SKM-1 treated with dmso at 0.1 percent for 144 hours (cell line): ENCODE measurements around the gene STRN3.
"Not testable (repeated sequence)": the region's sequence is repeated elsewhere in the genome, so short reads cannot be mapped to it uniquely, and the experiment has no call there.

Experiments used
- DNase-seq: peaks from one replicate; lab custom pipeline; 2025; ENCODE audit not compliant: unreplicated experiment; lab: John Stamatoyannopoulos, UW

STRN3 gene, protein sequence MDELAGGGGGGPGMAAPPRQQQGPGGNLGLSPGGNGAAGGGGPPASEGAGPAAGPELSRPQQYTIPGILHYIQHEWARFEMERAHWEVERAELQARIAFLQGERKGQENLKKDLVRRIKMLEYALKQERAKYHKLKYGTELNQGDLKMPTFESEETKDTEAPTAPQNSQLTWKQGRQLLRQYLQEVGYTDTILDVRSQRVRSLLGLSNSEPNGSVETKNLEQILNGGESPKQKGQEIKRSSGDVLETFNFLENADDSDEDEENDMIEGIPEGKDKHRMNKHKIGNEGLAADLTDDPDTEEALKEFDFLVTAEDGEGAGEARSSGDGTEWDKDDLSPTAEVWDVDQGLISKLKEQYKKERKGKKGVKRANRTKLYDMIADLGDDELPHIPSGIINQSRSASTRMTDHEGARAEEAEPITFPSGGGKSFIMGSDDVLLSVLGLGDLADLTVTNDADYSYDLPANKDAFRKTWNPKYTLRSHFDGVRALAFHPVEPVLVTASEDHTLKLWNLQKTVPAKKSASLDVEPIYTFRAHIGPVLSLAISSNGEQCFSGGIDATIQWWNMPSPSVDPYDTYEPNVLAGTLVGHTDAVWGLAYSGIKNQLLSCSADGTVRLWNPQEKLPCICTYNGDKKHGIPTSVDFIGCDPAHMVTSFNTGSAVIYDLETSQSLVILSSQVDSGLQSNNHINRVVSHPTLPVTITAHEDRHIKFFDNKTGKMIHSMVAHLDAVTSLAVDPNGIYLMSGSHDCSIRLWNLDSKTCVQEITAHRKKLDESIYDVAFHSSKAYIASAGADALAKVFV

DNA sequence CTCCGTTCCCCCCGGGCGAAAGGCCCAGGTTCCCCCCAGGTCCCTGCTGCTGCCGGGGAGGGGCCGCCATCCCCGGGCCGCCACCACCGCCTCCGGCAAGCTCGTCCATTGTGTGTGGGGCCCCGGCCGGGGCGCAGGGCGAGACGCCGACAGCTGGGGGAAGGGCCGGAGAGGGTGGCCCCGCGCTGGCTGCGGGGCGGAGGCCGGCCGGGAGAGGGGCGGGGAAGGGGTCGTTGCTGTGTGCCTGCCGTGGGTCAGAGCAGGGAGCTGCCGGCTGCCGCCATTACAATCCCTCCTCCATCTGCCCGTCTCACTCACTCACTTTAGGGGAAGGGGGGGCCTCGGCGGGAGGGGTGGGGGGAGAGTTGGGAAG lies at the start of gene STRN3:
Gene STRN3, minus strand, starts transcription at position 303 of the 373 bp plus-strand sequence. Its CDS starts 194 bp downstream, at position 109.
- no peak for DNase-seq

DNA sequence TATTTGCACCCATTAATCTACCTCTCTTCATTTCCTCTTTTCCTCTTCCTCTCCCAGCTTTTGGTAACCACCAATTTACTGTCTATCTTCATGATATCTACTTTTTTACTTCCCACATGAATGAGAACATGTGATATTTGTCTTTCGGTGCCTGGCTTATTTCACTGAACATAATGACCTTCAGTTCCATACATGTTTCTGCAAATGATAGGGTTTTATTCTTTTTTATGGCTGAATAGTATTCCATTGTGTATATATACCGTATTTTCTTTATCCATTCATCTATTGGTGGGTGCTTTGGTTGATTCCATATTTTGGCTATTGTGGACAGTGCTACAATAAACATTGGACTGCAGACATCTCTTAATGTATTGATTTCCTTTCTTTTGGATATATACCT lies 49.0 kb upstream of the STRN3 start:
- DNase-seq: no peak

DNA sequence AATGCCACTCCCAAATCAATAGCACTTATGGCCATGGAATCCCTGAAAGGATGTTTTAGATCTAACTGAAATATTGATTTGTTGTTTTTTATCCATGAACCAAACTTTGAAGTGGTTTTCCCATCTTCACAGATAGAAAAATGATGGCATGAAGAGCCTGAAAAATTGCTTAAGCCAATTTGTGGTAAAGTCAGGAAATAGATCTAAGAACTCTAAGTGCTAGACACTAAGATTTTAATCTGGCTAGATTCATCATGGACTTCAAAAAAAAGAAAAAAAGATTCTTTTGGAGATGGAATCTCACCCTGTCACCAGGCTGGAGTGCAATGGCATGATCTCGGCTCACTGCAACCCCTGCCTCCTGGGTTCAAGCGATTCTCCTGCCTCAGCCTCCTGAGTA lies 45.0 kb upstream of the STRN3 start:
- DNase-seq: no peak

DNA sequence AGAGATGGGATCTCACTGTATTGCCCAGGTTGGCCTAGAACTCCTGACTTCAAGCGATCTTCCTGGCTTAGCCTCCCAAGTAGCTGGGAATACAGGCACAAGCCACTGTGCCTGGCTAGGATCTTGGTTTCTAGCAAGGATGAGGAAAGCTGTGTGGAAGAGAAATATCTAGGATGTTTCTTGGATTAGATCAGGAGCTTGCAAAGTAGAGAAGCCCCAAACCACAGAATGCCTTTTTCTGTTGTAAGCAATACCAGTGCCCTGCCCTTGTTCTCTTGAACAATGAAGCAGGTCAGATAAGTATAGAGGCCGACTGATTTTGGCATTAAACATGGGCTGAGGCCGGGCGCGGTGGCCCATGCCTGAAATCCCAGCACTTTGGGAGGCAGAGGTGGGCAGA lies 44.3 kb upstream of the STRN3 start:
- no peak for DNase-seq

DNA sequence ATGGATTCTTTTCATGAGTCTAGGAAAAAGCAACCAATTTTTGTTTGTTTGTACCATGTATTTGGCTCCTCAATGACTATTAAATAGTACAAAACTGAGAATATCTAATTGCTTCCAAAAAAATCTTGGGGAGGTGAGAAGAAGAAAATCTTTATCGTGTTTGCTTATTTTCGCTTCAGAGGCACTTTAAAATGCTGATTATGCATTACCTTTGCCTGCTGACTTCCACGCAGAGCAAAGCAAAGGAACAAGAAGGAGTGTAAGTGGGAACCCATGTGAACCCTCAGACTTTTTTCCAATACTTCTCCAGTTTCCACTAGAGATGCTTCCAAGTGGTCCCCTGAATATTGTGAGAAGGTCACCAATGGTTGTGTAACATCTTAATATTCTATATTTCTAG lies 43.2 kb upstream of the STRN3 start:
- DNase-seq: no peak

DNA sequence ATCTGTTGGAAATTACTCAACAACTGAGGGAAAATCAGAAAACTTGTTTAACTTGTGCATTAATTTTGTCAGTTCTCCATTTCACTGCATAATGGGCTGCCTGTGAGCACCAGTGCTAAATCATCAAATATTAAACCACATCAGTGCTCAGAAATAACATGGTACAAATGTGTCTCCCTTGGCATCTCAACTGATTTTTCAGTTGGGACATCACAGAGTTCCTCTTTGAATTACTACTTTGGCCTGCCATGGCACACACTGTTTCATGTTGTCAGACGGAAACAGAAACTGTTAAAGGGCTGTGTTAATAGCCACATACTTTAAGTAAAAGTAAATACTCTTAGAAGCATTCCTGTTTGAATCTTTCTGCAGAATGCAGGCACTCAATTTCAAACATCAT lies 42.1 kb upstream of the STRN3 start:
- DNase-seq: no peak

DNA sequence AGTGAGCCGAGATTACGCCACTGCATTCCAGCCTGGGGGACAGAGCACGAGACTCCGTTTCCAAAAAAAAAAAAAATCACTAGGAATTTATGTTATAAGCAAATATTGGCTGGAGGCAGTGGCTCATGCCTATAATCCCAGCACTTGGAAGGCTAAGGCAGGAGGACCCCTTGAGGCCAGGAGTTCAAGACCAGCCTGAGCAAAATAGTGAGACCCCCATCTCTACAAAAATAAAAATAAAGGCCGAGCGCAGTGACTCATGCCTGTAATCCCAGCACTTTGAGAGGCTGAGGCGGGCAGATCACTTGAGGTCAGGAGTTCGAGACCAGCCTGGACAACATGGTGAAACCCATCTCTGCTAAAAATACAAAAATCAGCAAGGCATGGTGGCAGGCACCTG lies 36.7 kb upstream of the STRN3 start:
- not testable (repeated sequence) for DNase-seq

DNA sequence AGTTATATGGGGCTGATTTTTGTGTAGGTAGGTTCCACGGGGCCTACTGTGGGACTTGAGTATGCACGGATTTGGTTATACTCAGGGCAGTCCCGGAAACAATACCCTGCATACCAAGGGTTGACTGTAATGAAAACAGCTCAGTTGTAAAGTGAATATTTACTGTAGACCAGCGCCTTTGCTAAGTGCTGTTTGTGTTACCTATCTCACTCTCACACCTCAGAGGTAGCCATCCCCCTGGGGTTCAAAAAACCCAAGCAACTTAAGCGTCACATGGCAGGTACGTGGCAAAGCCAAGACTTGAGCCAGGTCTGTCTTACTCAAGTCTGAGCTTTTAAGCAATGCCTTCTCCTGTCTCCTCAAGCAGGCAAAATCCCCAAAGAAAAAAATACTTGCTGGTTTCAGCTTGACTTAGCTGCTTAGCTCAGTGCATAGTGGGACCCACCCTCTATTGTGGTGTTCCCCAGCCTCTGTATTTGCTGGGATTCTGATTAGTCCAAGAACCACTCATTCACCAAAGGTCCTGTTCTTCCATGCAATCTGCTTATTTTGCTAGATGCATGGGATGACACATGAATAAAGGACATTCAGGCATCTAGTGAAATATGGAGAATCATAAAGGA lies 34.2 kb upstream of the STRN3 start:
- DNase-seq: no peak

DNA sequence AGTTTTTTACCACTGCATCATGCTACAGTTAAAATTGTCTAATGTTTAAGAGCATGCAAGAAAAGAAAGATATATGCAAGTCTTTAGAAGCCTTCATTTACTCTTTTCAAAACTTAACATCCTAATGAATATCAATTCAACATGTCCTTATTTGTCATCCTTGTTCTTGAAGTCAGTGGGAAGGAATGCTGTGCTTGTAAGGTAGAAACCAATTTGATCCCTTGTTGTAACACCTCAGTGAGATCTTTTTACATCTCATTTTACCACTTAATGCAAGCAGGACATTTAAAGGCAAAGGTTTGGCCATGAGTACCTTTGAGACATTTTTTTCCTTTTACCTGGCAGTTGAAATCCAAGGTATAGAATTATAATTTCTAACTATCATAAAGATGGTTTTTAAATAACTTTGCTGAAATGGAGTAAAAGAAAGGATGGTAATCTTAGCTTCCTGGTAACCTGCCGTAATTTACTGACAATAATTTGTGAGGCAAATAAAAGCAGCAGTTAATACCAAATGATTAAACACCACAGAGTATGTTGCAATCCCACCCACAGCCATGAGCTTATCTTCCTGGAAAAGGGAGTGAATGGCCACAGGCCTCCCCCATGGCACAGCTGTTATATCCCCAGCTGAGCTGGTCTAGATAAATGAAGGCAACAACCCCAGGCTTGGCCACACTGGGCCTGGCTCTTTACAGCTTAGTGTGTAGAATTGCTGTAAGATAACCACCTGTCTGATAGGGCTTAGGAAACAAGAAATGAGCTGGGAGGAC lies 33.2 kb upstream of the STRN3 start:
- no peak for DNase-seq

DNA sequence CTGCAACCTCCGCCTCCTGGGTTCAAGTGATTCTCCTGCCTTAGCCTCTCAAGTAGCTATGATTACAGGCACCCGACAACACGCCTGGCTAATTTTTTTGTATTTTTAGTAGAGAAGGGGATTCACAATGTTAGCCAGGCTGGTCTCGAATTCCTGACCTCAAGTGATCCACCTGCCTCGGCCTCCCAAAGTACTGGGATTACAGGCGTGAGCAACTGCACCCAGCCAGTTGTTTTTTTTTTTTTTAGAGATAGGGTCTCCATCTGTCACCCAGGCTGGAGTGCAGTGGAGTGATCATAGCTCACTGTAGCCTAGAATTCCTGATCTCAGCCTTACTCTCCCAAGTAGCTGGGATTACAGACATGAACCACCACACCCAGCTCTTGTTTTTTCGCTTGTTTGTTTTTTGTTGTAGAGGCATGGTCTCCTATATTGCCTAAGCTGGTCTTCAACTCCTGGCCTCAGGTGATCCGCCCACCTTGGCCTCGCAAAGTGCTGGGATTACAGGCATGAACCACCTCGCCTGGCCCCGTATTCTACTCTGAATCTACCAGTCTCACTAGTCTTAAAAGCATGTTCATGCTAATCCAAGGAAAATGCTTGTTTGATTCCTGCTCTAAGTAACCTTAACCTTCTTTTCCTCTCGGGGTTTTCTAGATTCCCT lies 31.7 kb upstream of the STRN3 start:
- DNase-seq: no peak

DNA sequence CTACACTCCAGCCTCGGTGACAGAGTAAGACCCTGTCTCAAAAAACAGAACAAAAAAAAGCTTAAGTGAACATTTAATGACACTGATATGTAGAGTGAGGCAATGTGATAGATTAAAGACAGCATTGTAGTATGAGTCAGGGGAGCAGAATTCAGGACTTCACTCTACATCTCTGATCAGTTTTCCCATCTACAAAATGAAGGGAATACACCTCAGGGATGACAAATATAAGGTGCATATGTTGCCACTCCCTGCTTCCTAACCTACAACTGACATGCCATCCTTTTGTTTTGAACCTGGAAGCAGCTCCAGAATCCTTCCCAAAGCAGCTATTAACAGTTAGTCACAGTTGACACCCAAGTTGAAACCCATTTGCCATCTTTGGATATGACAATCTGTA lies 30.9 kb upstream of the STRN3 start:
- no peak for DNase-seq

DNA sequence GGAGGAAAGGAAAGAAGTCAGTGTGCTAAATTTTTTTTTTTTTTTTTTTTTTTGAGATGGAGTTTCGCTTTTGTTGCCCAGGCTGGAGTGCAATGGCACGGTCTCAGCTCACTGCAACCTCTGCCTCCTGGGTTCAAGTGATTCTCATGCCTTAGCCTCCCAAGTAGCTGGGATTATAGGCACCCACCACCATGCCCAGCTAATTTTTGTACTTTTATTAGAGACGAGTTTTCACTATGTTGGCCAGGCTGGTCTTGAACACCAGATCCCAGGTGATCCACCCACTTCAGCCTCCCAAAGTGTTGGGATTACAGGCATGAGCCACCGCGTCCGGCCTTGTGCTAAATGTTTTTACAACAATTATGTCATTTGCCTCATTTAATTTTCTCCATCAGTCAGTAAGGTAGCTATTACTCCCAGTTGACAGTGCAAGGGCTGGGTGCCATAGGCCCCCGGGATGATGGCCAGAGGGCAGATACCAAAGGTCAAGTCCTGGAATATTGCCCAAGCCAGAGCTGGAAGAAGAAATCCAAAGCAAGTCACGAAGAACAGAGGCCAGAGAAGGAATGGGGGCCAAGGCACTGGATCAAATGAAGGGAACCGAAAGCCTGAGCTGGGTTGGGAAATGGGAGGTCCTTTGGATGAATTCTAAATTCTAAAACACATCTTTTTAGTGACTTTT lies 26.9 kb upstream of the STRN3 start:
- DNase-seq: not testable (repeated sequence)

DNA sequence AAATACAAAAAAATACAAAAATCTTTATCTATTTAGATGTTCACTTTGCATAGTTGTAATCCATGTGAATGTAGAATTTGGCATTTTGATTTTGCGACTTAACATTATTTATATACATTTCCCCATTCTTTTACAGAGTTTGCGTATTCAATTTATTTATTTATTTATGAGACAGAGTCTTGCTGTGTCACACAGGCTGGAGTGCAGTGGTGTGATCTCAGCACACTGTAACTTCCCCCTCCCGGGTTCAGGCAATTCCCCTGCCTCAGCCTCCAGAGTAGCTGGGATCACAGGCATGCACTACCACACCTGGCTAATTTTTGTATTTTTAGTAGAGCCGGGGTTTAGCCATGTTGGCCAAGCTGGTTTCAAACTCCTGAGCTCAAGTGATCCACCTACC lies 25.3 kb upstream of the STRN3 start:
- DNase-seq: no peak

DNA sequence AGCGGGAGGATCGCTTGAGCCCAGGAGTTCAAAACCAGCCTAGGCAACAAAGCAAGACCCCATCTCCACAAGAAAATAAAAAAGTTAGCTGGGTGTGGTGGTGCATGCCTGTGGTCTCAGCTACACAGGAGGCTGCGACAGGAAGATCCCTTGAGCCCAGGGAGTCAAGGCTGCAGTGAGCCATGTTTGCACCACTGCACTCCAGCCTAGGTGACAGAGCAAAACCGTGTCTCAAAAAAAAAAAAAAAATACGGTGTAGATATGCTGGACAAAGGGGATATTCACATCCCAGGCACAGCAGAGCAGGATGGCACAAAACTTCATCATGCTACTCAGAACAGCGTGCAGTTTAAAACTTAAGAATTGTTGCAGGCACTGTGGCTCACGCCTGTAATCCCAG lies 24.8 kb upstream of the STRN3 start:
- DNase-seq: no peak

DNA sequence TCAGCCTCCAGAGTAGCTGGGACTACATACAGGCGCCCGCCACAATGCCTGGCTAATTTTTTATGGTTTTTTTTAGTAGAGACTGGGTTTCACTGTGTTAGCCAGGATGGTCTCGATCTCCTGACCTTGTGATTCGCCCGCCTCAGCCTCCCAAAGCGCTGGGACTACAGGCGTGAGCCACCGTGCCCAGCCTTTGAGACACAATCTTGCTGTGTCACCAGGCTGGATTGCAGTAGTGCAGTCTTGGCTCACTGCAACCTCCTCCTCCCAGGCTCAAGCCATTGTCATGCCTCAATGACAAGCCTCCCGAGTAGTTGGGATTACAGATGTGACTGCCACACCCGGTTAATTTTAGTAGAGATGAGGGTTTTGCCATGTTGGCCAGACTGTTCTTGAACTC lies 21.3 kb upstream of the STRN3 start:
- DNase-seq: no peak

DNA sequence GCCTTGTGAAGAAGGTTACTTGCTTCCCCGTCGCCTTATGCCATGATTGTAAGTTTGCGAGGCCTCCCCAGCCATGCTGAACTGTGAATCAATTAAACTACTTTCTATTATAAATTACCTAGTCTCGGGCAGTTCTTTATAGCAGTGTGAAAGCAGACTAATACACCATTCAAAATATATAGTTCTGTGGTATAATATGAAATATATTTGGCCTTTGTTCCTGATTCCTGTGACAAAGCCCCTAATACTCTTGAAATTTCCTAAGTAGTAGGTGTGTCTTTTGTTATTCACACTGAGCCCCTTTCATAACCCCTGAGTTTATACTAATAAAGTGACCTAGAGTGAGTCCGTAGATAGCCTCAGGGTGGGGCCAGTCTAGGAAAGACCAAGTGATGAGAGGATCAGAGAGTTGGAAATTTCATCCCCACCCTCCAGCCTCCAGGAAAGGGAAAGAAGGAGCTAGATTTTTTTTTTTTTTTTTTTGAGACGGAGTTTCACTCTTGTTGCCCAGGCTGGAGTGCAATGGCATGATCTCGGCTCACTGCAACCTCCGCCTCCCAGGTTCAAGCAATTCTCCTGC lies 19.4 kb upstream of the STRN3 start:
- no peak for DNase-seq

DNA sequence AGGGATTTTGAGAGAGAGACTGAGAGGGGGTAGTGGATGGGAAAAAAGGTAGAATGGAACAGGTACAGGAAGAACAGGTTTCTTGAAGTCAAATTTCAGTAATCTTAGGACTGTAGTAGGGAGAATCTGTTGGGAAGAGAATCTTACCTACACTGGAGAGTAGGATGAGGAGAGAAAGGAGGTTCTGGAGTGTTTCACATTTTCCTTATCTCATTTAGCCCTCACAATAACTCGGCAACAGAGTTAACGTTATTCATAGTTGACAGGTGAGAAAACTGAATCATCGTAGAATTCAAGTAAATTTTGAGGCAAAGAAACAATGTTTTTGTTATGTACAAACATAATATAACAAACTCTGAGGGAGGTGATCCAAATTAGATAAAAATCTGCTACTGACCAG lies 17.2 kb upstream of the STRN3 start:
- no peak for DNase-seq

DNA sequence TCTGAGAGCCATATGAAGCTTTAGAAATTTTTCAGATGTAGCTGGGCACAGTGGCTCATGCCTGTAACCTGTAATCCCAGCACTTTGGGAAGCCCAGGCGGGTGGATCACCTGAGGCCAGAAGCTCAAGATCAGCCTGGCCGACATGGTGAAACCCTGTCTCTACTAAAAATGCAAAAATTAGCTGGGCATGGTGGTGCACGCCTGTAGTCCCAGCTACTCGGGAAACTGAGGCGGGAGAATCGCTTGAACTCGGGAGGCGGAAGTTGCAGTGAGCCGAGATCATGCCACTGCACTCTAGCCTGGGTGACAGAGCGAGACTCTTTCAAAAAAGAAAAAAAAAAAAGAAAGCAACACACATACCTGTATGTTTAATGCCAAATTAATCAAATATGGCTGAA lies 16.7 kb upstream of the STRN3 start:
- not testable (repeated sequence) for DNase-seq

DNA sequence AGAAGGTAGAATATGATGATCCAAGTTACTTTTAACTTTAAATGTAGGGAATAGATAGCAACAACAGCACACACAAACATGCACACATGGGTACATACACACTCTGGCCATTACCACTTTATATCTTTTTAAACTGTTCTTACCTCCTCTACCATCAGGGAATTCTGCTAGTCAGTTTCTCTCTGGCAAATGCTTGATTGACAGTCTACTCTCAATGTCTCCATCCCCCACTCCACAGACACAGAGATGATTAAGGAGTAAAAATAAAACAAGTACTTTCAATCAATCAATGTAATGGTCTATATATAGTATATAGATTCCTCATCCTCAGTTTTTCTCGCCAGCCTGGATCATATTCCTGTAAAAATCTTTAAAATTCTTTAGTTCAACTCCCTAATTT lies 16.1 kb upstream of the STRN3 start:
- no peak for DNase-seq
